Measurements from ENCODE around the gene FHIP2A.

The FHIP2A gene

GRCh38 chr10:114867365-114867764 lies 45.8 kb downstream of the FHIP2A start:
- no peak for TF ChIP-seq CTCF (IDR thresholded peaks at IDR 0.05; ENCODE audit: borderline replicate concordance, control extremely low read depth, extremely low read depth, insufficient read depth, missing control alignments)
- no peak for DNase-seq (ENCODE audit: low spot score)
- in situ Hi-C loops (cut with MboI; ENCODE audit: low sequenced_read_pairs, unreplicated experiment): no loop called here

- DNase-seq (ENCODE audit: low spot score): no peak
- in situ Hi-C loops (cut with MboI; ENCODE audit: low sequenced_read_pairs, unreplicated experiment): no loop called here
- no peak for TF ChIP-seq CTCF (IDR thresholded peaks at IDR 0.05; ENCODE audit: borderline replicate concordance, control extremely low read depth, extremely low read depth, insufficient read depth, missing control alignments)
Measured at GRCh38 chr10:114868870-114869519, 47.4 kb downstream of the FHIP2A start.

GRCh38 chr10:114869520-114869892 lies 47.9 kb downstream of the FHIP2A start:
- in situ Hi-C loops (cut with MboI; ENCODE audit: low sequenced_read_pairs, unreplicated experiment): no loop called here
- TF ChIP-seq CTCF (IDR thresholded peaks at IDR 0.05; ENCODE audit: borderline replicate concordance, control extremely low read depth, extremely low read depth, insufficient read depth, missing control alignments): no peak
- DNase-seq (ENCODE audit: low spot score): no peak

- TF ChIP-seq CTCF (IDR thresholded peaks at IDR 0.05; ENCODE audit: borderline replicate concordance, control extremely low read depth, extremely low read depth, insufficient read depth, missing control alignments): no peak
- DNase-seq (ENCODE audit: low spot score): no peak
- in situ Hi-C loops (cut with MboI; ENCODE audit: low sequenced_read_pairs, unreplicated experiment): loop anchor here (10.0 kb wide), 1 partner anchor 254 kb away; no protein-coding TSS in a partner anchor
Measured at GRCh38 chr10:114870486-114870885, 48.9 kb downstream of the FHIP2A start.

GRCh38 chr10:114871379-114871778 lies 49.8 kb downstream of the FHIP2A start:
- no peak for DNase-seq (ENCODE audit: low spot score)
- TF ChIP-seq CTCF (IDR thresholded peaks at IDR 0.05; ENCODE audit: borderline replicate concordance, control extremely low read depth, extremely low read depth, insufficient read depth, missing control alignments): no peak
- in situ Hi-C loops (cut with MboI; ENCODE audit: low sequenced_read_pairs, unreplicated experiment): loop anchor here (10.0 kb wide), 1 partner anchor 253 kb away; no protein-coding TSS in a partner anchor
